ENCODE results near the gene ENPEP. TPM values are rescaled to one million over a fixed set of nuclear protein-coding genes. Genes with fewer than 3 reads are reported as not detected.

Gene ENPEP
- total and polyA plus RNA-seq, 9 donors: 0.91 to 4.7 (median 2.2) TPM

DNA sequence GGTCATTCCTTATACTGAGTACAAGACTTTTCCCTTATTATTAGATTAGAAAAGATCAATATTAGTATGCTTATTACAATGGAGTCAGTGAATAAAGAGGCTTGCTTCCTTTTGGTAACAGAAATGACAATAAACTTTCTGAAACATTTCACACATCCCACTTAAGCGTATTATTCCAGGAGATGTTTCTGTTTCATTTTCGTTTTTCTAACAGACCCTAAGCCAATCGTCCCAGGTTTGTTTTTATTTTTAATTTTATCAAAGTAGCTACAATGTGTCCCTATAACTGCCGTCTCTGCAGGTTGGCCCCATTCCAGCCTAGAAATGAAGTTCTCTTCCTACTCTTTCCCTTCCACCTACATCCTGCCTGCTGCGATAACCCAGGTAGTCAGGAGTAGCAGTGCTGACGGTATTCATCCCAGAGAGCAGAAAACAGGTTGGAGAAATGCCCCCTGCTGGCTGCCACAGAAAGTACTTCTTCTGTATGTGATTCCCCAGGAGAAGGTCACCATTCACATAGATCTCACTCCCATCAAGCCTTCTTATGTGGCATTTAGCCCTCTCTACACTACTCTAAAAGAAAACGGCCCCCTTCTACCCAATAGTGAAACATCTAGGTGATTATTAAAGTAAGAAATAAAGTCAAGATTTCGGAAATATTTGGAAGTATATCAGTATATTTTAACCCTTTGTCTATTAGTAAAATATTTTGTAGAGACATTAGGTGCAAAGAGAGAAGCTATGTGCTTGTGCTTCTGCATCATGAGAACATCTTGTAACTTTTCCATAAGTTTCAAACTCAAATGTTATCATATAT is 40.4 kb downstream of the ENPEP start:
- no peaks in the 10 kb centered on the region for H3K36me3 ChIP-seq
- no peaks in the 10 kb centered on the region for H3K9me3 ChIP-seq
- H3K27me3 ChIP-seq: no peaks in the 10 kb centered on the region
- H3K4me1 ChIP-seq (ENCODE audit: insufficient read depth): no peaks in the 10 kb centered on the region
- peak overlapping the region; percentile 30 for H3K4me3 ChIP-seq
- TF ChIP-seq, protein P1, sequence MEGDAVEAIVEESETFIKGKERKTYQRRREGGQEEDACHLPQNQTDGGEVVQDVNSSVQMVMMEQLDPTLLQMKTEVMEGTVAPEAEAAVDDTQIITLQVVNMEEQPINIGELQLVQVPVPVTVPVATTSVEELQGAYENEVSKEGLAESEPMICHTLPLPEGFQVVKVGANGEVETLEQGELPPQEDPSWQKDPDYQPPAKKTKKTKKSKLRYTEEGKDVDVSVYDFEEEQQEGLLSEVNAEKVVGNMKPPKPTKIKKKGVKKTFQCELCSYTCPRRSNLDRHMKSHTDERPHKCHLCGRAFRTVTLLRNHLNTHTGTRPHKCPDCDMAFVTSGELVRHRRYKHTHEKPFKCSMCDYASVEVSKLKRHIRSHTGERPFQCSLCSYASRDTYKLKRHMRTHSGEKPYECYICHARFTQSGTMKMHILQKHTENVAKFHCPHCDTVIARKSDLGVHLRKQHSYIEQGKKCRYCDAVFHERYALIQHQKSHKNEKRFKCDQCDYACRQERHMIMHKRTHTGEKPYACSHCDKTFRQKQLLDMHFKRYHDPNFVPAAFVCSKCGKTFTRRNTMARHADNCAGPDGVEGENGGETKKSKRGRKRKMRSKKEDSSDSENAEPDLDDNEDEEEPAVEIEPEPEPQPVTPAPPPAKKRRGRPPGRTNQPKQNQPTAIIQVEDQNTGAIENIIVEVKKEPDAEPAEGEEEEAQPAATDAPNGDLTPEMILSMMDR (IDR thresholded peaks at IDR 0.05): peak; percentile 34 to 64 (median 35)
- TF ChIP-seq POLR2A (IDR thresholded peaks at IDR 0.05): no peak
- DNase-seq: peak; percentile 66 to 76 (median 75)
- 2 to 17% (median 6%) methylated on average over 8 of the region's 8 CpGs for WGBS, 3 donors
- peak overlapping the region; percentile 53 to 59 for H3K27ac ChIP-seq
- intact Hi-C loops (cut with DNase I): loop anchor here in 3 of 4 donors (2.0 to 5.0 kb wide), 3 partner anchors 304 to 519 kb away; no protein-coding TSS in a partner anchor

DNA sequence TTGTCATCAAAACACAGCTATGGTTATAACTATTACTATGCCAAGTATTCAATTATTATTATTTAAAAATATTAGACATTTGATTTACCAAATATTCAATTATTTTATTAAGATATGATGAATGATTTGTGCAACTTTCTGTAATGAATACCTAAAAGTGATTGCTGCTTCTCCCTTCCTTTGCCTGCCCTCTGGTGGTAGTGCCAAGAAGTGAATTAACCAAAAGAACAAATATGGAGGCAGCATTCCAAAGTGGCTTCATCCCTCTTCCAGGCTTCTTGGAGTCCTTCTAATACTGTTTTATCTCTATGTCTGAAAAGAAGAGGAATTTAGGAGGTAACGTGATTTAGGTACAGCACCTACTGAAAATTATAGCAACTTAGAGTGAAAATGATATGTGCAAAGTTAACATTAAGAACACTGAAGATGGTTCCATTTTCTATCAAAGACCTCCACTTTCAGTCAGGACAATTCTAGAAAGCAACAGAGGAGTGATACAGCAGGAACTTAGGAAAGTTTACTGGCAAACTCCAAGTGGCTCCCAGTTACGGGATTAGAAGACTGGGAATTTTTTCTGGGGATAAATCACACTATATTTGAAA is 43.0 kb downstream of the ENPEP start:
- intact Hi-C loops (cut with DNase I): loop anchor here in 3 of 4 donors (5.0 kb wide), 2 partner anchors 307 to 522 kb away; no protein-coding TSS in a partner anchor
- no peak overlapping the region for H3K27ac ChIP-seq
- TF ChIP-seq, protein P1 (IDR thresholded peaks at IDR 0.05): no peak
- TF ChIP-seq EP300 (IDR thresholded peaks at IDR 0.05) (no peak), POLR2A (IDR thresholded peaks at IDR 0.05) (no peak)
- no peak overlapping the region for H3K4me3 ChIP-seq
- H3K4me1 ChIP-seq (ENCODE audit: insufficient read depth): no peaks in the 10 kb centered on the region
- WGBS, 3 donors: 89 to 91% (median 91%) methylated on average over 2 of the region's 2 CpGs
- H3K36me3 ChIP-seq: no peaks in the 10 kb centered on the region
- no peaks in the 10 kb centered on the region for H3K9me3 ChIP-seq
- DNase-seq: no peak
- H3K27me3 ChIP-seq: no peaks in the 10 kb centered on the region

DNA sequence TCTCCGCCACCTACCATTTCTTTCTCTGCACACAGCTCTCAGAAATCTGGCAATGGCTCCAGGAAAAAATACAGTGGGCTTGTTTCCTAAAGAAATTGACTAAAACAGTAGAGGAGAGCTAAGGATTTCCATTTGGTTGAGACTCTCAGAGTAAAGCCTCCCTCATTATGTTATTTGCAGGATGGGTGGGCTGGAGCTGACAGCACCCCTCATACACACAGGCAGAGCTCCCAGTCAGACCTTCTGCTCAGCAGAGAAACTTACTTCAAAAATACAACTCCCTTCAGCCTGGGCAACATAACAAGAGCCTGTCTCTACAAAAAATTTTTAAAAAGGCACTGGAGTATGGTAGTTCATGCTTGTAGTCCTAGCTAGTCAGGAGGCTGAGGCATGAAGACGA is 44.9 kb downstream of the ENPEP start:
- no peak overlapping the region for H3K4me3 ChIP-seq
- TF ChIP-seq POLR2A (IDR thresholded peaks at IDR 0.05) (no peak), EP300 (IDR thresholded peaks at IDR 0.05) (no peak)
- H3K9me3 ChIP-seq: no peaks in the 10 kb centered on the region
- WGBS, 3 donors: 87 to 97% (median 95%) methylated on average over 2 of the region's 2 CpGs
- no peaks in the 10 kb centered on the region for H3K4me1 ChIP-seq (ENCODE audit: insufficient read depth)
- H3K36me3 ChIP-seq: no peaks in the 10 kb centered on the region
- H3K27me3 ChIP-seq: no peaks in the 10 kb centered on the region
- no peak overlapping the region for H3K27ac ChIP-seq
- intact Hi-C loops (cut with DNase I): no loop called here
- DNase-seq: no peak

DNA sequence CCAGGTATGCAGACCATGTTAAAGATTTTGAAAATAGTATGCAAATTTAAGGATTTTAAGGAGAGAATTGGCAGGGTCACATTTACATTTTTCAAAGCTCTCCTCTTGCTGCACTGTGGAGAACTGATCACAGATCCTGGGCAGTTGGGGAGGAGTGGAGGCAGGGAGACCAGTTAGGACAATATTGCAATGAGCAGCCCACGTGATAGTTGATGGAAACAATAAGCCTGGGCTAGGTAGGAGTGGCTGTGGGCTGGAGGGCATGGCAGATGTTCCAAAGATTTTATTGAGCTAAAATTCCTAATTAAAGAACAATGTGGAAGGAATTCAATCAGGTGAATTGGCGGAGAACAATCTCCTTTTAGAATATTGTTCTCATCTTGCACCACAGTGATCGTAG is 50.6 kb downstream of the ENPEP start:
- H3K27me3 ChIP-seq: peaks cover 3% of the 10 kb centered on the region
- intact Hi-C loops (cut with DNase I): no loop called here
- no peaks in the 10 kb centered on the region for H3K36me3 ChIP-seq
- WGBS, 3 donors: 78 to 92% (median 86%) methylated on average over 3 of the region's 3 CpGs
- no peak overlapping the region for H3K4me3 ChIP-seq
- TF ChIP-seq EP300 (IDR thresholded peaks at IDR 0.05) (no peak), POLR2A (IDR thresholded peaks at IDR 0.05) (no peak)
- TF ChIP-seq, protein P1 (IDR thresholded peaks at IDR 0.05): no peak
- no peak overlapping the region for H3K27ac ChIP-seq
- H3K4me1 ChIP-seq (ENCODE audit: insufficient read depth): no peaks in the 10 kb centered on the region
- no peak for DNase-seq
- H3K9me3 ChIP-seq: no peaks in the 10 kb centered on the region

DNA sequence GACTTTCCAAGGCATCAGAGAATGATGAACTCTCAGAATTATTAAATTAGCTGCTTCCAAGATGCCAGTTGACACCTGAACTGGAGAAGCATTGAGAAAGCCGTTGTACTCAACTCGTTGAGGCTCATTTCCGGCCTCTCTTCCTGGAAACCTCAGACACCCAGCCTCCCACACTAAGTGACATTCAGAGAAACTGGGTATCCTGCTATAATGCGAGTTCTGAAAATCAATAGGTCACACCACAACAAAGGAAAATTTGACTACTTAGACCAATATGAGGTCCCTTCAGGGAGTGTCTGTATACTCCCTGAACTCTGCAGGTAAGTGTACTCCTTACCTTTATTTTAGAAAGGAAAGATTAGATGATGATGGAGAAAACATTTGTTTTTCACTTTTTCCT is 51.2 kb downstream of the ENPEP start:
- Histone ChIP-seq H3K4me3 (no peak overlapping the region), H3K27ac (no peak overlapping the region), H3K4me1 (ENCODE audit: insufficient read depth) (no peaks in the 10 kb centered on the region), H3K36me3 (no peaks in the 10 kb centered on the region), H3K9me3 (no peaks in the 10 kb centered on the region), H3K27me3 (peaks cover 3% of the 10 kb centered on the region)
- DNase-seq: no peak
- intact Hi-C loops (cut with DNase I): no loop called here
- WGBS, 3 donors: 75 to 83% (median 75%) methylated on average over 4 of the region's 4 CpGs
- TF ChIP-seq, protein P1 (IDR thresholded peaks at IDR 0.05): no peak
- TF ChIP-seq EP300 (IDR thresholded peaks at IDR 0.05) (no peak), POLR2A (IDR thresholded peaks at IDR 0.05) (no peak)
